AG20443 (cell line): ENCODE data around the gene HPCAL1.

ENCODE experiments used
- DNase-seq: peaks from one replicate; pipeline ENCODE4 v3.0.0; 2012; ENCODE audit warnings: low spot score, mixed read lengths

HPCAL1 gene

DNA sequence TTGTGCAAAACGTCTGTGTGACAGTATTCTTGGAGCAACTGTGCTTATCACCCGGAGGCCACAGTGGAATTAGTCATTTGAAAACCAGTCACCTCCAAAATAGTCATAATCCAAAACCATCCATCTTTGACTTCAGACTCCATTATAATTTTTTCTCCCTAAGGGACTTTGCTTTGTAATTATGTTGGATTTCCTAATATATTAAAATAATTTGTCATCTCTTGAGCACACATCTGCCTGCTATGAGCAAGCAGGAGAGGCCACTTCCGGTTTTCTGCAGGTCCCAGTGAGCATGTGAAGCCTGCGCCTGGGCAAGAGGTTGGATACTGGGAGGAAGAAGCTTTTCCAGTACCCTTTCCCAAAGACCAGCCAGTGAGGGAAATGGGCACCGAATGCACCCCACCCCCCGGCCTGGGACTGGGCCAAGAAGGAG is 87.7 kb downstream of the HPCAL1 start:
- peak; percentile 67 for DNase-seq

DNA sequence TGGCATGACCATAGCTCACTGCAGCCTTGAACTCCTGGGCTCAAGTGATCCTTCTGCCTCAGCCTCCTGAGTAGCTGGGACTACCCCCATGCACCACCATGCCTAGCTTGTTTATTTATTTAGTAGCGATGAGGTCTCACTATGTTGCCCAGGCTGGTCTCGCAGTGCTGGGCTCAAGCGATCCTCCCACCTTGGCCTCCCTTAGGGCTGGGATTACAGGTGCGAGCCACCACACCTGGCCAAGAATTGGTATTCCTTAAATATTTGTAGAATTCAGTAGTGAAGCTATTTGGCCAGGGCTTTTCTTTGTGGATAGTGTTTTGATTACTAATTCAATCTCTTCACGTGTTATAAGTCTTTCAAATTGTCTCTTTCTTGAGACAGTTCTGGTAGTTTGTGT is 89.4 kb downstream of the HPCAL1 start:
- no peak for DNase-seq

DNA sequence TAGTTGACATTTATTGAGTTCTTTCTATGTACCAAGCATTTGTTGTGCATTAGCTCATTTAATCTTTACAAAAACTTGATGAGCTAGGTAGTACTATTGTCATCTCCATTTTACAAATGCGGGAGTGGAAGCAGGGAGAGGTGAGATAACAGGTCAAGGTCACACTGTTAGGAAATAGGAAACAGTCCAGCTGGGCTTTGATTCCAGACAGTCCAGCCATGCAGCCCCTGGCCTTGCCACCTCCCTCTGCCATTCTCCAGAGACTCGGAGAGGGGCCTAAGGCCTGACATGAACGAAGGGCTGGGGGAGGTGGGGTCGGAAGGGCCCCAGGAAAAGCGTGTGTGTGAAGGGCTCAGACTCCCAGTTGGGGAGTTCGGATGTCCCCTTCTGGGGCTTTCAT is 89.8 kb downstream of the HPCAL1 start:
- DNase-seq, result no peak

DNA sequence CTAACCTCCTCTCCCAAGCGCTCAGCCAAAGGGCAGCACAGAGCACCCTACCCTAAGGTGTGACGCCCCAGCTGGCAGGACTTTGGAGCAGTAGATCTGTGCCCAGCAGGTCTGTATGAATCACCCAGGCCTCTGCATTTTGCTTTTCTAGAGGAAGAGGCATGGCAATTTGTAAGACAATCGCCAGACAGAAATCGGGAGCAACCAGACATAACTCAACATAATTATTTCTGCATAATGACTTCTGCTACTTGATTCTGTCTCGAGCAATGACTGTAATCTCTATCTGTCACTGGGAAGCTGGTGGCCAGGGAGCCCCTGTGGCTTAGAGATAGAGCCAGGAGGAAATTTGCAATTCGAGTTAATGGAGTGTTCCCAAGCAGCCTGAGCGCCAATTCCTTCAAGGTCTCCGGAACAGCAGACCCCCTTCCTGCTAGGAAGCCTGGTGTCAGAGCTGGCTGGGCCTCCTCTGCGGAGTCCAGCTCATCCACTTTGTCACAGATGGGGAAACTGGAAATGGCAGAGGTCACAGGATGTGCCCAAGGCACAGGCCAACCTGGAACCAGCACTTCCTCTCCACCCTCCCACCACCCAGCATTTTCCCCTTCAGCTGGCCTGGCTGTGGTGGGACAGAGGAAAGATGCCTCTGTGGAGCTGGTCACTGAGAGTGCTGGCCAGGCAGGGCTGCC is 90.4 kb downstream of the HPCAL1 start:
- DNase-seq, result no peak

DNA sequence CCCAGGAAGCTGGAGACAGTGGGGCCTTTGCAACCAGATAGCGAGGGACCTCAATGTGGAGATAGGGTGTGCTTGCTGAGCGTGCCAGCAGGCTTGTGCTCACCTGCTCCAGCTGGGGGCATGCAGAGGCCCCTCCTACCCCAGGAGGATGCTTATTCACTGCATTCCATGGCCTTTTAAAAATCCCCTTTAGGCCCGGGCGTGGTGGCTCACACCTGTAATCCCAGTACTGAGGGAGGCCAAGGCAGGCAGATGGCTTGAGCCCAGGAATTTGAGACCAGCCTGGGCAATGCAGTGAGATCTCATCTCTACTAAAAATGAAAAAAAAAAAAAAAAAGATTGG is 90.9 kb downstream of the HPCAL1 start:
- no peak for DNase-seq

DNA sequence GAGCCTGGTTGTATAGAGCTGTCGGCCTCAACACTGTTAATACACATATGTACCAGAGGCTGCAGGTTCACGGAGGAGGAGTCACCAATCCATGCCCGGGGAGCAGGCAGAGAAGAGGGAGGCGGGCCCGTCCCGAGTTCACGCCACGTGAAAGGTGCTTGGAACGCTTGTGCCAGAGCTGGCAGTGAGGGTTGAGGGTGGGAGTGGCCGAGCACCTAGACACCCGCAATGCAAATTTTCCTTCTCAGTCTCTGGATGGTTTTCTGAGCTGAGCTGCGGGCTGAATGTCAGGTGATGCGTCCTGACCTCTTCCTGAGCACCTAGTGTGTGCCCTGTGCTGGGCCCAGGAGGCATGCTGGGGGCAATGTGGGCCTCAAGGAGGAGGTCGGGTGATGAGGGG is 93.2 kb downstream of the HPCAL1 start:
- DNase-seq, result no peak

DNA sequence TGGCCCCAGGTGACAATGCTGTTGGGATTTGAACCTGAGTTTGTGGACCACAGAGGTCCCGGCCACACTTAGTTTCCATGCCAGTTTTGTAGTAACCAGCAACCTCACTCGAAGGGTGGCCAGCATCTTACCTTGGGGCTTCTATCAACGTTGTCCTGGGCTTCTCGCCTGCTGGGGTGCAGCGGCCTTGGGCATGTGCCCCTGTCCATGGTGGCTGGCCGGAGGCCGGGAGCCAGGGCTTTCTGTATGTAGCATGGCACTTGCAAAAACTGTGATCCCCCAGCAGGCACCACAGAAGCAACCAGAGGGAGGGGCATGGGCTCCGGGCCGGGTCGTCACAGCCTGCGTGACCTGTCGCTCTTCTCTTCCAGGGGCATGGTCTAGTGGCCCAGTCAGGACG is 93.8 kb downstream of the HPCAL1 start:
- DNase-seq, result no peak

DNA sequence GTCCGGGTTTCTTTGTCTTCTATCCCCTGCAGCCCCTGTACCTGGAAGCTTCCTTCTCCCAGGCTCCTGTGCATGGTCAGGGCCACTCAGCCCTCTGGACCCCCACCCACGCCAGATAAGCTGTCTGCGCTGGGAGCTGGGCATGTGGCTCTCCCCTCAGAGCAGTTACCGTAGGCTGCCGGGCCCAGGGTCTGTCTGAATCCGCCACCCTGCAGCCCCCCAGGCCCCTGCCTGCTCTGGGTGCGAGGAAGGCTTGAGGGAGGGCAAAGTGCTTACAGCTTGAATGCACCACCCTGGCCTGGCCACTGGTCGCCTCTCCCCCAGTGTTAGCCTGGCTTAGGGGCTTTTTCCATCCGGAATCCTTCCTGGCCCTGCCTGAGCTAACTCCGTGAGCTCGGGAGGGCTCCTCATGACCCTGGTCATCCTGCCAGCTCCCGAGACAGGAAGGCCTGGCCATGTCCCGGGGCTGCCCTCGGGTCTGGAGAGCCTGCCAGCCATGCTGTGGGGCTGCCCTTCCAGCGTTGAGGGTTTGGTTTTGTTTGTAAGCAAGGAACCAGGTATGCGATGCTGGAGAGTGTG is 94.7 kb downstream of the HPCAL1 start:
- no peak for DNase-seq

DNA sequence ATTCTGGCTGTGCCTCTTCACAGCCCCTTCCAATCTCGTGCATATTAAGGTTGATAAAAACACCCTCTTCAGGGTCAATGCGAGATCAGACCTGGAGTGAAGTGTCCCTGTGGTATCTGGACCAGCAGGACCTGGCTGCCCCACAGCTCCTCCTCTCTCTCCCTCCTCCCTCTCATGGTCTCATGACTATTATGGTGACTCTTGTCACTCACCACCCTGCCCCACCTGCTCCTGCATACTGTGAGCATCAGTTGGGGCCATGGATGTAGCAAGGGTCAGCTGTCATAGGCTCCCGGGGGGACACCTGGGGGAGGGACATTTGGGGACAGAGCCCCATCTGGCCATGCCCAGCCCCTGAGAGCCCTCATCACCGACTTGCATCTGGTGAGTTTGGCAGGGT is 95.2 kb downstream of the HPCAL1 start:
- no peak for DNase-seq

DNA sequence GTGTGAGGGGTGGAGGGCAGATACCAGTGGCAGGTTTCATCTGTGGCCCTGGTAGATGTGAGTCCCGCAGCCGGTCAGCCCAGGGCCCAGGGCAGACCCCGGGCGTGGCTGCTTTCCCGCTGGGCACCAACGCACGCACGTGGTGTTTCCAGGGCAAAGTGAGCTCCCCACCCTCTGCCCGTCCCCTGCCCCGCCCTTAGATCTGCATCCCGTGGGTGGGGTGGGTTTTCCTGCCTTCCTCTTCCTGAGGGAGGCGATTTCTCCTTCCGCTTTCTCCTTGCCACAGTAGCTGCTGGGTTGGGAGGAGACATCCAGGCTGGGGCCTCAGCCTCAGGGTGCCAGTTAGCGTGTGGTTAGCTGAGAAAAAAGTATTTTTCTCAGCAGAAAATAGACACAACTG is 95.8 kb downstream of the HPCAL1 start:
- DNase-seq, result no peak

DNA sequence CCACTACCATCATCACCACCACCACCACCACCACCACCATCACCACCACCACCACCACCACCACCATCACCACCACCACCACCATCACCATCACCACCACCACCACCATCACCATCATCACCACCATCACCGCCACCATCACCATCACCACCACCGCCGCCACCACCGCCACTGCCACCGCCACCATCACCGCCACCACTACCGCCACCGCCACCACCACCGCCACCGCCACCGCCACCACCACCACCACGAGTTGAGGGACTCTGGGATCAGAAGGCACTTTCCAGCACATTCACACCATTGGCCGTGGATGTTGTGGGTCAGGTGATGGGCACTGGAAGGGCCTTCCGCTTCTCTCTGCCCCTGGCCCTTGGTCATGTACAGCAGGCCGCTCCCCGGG is 96.7 kb downstream of the HPCAL1 start:
- no peak for DNase-seq

DNA sequence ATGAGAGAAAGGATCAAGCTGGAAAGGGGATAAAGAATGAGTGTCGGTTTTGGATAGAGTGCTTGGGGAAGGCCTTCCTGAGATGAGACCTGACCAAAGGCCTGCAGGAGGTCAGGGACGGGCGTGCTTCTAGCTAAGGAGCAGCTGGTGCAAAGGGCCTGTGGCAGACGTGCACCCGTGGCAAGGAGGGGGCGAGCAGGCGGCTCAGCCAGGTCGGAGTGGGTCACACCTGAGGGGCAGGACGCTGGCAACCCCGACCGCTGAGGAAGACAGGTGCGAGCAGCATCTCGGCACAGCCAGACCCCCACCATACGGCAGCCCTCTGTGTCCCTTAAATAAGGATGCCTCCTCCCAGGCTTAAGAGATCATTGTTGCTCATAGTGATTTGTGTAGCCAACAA is 97.3 kb downstream of the HPCAL1 start:
- no peak for DNase-seq

DNA sequence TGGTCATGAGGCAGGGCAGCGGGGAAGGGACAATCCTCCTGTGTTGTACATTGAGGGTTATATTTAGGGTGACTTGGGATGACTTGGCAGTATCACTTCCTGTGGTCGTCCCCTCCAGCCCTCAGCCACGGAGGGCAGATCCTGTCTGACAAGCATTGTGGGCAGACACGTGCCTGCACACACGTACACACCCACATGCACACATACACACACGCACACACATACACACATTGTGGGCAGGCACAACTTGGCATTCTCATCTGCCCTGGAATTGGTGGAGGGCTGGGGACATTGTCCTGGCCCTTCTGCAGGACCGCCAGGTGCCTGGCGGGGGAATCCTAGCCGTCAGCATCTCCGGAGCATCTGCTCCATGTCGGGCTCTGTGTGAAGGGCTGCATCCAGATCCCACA is 97.9 kb downstream of the HPCAL1 start:
- DNase-seq, result no peak

DNA sequence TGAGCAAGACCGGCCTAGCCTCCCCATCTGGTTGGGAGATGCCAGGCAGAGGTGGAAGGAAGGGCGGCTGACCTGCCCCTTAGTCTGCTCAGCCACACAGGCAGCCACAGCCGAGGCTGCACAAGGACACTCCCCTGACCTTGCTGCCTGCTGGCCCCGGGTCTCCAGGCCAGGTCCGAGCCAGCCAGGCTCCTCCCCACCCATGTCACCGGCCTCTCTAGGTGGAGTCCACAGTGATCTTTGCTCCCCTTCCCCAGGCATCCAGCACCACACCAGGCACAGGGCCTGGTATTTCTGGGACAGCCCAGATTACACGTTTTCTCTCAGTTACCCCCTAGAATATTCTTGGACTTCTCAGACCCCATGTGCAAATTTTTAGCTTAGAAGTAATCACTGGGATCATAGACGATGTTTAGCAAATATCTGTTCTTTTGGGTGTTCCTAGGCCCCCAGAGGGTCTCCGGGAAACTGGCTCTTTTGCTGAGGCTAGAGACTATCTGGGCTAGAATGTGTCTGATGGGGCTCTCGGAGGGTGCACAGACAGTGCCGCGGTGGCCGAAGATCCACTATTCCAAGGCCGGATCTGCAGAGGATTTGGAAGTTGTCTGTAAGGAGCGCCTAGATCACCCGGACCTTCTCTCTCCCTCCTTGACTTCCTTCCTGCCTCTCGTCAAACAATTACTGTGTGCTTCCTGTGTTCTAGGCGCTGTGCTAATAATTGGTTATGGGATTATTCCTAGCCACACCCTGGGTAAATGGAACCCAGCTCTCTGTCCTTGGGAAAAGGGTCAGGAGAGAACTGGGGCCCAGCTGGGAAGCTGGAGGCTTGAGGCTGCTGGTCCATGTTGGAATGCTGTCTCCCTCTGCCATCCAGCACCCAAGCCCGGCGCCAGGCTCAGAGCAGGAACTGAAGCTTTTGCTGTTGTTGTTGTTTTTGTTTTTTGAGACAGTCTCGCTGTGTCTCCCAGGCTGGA is 98.6 kb downstream of the HPCAL1 start:
- no peak for DNase-seq

DNA sequence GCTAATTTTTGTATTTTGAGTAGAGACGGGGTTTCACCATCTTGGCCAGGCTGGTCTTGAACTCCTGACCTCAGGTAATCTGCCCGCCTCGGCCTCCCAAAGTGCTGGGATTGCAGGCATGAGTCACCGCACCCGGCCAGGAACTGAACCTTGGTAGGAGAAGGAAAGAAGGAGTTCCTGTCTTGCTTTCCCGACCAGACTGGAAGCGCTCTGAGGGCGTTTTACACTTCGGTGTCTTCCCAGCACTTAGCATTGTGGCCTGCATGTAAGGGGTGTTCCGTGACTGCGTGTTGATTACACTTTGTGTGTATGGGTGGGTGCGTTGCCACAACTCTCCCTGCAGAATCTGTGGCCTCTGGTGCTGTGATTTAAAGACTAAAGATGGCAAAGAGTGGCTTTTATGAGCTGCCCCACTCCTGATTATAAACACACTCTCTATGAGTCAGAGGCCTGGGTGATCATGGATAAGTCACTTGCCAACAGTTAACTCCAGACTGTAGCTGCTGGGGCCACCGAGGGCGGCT is 99.4 kb downstream of the HPCAL1 start:
- peak; percentile 70 for DNase-seq

DNA sequence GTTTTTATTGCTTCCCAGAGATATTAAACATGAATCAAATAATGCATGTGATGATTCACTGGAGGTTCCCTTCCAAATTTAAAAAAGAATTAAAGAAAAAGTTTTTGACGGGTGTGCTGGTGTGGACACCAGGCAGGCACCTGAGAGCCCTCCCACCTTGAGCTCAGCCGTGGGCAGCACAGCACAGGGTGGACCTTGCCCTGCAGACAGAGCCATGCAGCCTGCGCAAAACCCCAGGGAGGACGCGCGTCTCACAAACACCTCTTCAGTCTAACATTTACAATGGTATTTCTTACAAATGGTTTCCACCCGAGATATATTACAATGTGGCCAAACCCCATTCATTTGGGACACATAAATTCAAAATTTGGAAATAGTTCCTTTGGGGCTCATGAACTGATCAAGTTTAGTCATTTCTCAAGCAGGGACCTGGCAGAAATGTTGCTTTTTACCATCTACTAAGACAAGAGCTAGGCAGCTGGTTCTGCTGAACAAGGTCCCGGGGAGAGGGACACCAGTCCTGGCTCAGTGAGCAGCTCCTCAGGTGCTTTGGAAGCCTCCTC is 100.0 kb downstream of the HPCAL1 start:
- DNase-seq, result no peak

DNA sequence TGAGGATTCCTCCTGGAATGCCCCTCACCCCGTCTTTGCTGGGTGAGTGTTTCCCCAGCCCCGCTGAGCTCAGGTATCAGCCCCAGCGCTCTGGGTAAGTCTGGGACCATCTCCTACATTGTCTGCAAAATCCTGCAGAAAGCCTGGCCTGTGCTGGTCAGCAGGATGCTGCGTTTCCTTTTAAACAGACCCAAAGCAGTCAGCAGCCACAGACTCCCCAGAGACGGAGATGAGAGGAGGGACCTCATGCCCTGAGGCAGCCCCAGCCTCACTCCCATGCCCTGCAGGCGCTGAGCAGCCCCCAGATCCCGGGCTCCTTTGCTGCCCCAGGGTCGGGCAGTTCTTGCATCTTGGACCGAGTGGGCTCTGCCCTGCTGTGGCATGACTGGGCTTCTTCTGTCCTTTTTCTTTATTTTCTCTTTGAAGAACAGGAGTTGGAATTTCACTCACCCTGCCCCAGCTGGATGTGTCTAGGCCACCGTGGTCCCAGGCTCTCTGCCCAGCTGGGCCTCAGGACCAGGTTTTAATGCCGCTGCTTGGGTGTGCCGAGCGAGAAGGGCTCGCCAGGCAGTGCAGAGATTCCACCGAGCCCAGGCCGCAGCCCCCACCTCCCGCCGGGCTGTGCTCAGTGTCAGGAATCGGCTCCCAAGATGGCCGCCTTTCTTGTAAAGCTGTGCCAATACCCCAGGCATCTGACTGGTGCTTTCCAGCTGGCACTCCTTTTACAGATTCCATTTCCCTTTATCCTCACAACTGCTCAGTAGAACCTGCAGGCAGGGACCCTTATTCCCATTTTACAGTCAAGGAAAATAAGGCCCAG is 101.8 kb downstream of the HPCAL1 start:
- peak; percentile 34 for DNase-seq

DNA sequence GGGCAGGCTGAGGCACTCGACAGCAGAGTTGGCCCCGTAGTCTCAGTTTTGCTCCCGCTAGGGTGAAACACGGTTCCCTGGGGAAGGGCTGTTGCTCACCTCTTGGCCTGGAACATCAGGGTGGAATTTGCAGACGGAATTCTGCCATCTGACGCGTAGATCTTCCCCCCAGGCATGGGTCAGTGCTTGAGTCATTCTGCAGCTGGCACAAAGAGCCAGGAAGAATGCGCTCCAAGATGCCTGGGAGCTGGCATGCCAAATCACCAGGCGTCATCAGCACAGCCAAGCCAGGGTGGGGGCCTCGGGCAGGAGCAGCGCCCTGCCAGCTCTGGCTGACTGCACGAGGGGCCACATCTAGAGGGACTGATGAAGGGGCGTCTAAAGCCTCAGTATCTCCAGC is 102.7 kb downstream of the HPCAL1 start:
- peak; percentile 93 for DNase-seq

DNA sequence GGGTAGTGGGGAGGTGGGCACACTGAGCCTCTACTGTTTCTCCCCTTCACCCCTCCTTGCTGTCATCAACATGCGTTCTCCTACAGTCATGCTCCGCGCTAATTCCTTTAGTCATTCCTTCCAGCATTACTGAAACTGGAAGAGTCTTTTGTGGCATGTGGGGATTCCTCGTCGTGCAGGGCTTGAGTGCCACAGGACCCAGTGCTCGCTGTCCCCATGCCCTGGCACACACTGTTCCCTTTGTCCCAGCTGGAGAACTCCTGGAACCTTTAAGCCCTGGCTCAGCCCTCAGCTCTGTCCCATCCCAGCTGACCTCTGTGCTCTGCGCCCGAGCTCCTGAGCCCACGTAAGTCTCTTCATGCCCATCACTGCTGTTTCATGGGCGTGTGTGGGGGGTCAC is 103.3 kb downstream of the HPCAL1 start:
- DNase-seq, result no peak

DNA sequence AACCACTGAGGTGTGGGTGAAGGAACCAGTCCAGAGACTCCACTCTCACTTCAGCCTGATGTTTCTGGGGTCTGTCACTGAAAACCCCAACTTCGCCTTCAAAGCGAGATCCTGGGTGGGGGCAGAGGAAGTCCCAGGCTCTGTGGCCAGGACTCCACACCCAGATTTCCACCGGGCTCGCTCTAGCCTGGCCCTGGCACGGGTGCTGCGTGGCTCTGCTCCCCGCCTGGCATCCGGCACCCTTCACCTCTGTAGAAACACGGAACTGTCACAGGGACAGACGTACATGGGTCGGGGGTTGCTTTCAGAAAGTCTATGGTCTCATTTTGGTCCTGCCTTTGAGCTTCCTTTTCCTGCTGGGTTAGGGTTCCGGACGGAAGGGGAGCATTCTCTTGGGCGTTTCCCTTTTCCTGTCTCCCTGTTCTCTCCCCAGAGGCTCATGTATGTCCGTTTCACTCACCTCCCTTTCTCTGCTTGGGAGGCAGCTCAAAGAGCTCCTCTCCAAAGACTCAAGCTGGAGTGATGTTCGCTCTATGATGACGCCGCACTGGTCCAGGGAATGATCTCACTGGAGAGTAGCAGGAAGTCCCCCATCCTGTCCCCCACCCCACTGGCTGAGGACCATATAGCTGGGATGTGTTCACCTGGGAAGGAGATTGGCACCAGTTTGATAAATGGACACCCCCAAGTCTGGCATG is 103.9 kb downstream of the HPCAL1 start:
- no peak for DNase-seq

DNA sequence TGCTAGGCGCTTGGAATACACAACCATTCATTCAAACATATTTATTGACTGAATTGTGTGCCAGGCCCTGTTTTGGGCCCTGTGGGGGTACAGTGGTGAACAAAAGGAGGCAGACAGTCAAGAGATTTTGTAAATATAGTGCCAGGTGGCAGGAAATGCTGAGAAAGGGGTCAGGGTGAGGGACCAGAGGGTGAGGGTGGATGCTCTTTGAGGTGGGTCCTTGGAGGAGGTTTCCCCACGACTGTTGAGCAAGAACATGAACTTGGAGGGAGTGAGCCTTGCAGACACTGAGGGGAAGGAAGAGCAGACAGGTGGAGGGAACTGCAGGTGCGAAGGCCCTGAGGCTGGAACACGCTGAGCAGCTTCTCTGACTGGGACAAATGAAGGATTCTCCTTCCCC is 104.7 kb downstream of the HPCAL1 start:
- DNase-seq, result no peak
